Trophoblast cell (in vitro differentiated cells and primary cell): Measurements from ENCODE around the gene SLIT1.

Experiments used
- DNase-seq, 2 donors: peaks; one replicate each; pipeline ENCODE4 v3.0.0-alpha.2; 2016
- H2AFZ ChIP-seq: 2 replicates; pipeline ENCODE4 v1.6.1; 2013; ENCODE audit warnings: low read length, moderate library complexity, mild to moderate bottlenecking; ENCODE audit not compliant: insufficient read depth, poor library complexity
- H2AK5ac ChIP-seq: 2 replicates; pipeline ENCODE4 v1.6.1; 2013; ENCODE audit warnings: mild to moderate bottlenecking, low read length
- H2BK120ac ChIP-seq: 2 replicates; pipeline ENCODE4 v1.6.1; 2013; ENCODE audit warnings: low read length, mild to moderate bottlenecking, moderate library complexity; ENCODE audit not compliant: insufficient read depth, poor library complexity
- H2BK12ac ChIP-seq: 2 replicates; pipeline ENCODE4 v1.6.1; 2013; ENCODE audit warnings: mild to moderate bottlenecking, low read length, moderate library complexity
- H2BK5ac ChIP-seq: 2 replicates; pipeline ENCODE4 v1.6.1; 2013; ENCODE audit warnings: low read length, low read depth, moderate library complexity, mild to moderate bottlenecking; ENCODE audit not compliant: poor library complexity
- H3K14ac ChIP-seq: 2 replicates; pipeline ENCODE4 v1.6.1; 2013; ENCODE audit warnings: mild to moderate bottlenecking, low read length
- H3K18ac ChIP-seq: 2 replicates; pipeline ENCODE4 v1.6.1; 2013; ENCODE audit warnings: mild to moderate bottlenecking, low read length
- H3K23ac ChIP-seq: 2 replicates; pipeline ENCODE4 v1.6.1; 2013; ENCODE audit warnings: low read length
- H3K27ac ChIP-seq: 2 replicates; pipeline ENCODE4 v1.5.1; 2013; ENCODE audit warnings: low read depth, mild to moderate bottlenecking, inconsistent platforms, low read length, moderate library complexity
- H3K27me3 ChIP-seq: 2 replicates; pipeline ENCODE4 v1.6.1; 2013; ENCODE audit warnings: inconsistent platforms, mild to moderate bottlenecking, low read length, moderate library complexity; ENCODE audit not compliant: insufficient read depth
- H3K36me3 ChIP-seq, 2 experiments: 1 replicate in 1 of 2; 2 replicates in 1 of 2; pipeline ENCODE4 v1.6.1; 2013; ENCODE audit warnings: low read length in 2 of 2, mild to moderate bottlenecking in 2 of 2, moderate library complexity in 1 of 2; ENCODE audit not compliant: insufficient read depth in 2 of 2, control insufficient read depth in 1 of 2
- H3K4ac ChIP-seq: 2 replicates; pipeline ENCODE4 v1.6.1; 2013; ENCODE audit warnings: low read depth, mild to moderate bottlenecking, low read length, moderate library complexity
- H3K4me1 ChIP-seq, 2 experiments: 1 replicate in 1 of 2; 2 replicates in 1 of 2; pipeline ENCODE4 v1.6.1; 2013; ENCODE audit warnings: low read length in 2 of 2, mild to moderate bottlenecking in 2 of 2, moderate library complexity in 1 of 2; ENCODE audit not compliant: insufficient read depth in 2 of 2, control insufficient read depth in 1 of 2
- H3K4me2 ChIP-seq: 2 replicates; pipeline ENCODE4 v1.6.1; 2013; ENCODE audit warnings: inconsistent platforms, mild to moderate bottlenecking, low read length, moderate library complexity
- H3K4me3 ChIP-seq: 2 replicates; pipeline ENCODE4 v1.5.1; 2013; ENCODE audit warnings: mild to moderate bottlenecking, low read depth, low read length, inconsistent platforms
- H3K79me1 ChIP-seq: one replicate; pipeline ENCODE4 v1.6.1; 2013; ENCODE audit warnings: low read length
- H3K79me2 ChIP-seq: 2 replicates; pipeline ENCODE4 v1.6.1; 2013; ENCODE audit warnings: low read length, mild to moderate bottlenecking; ENCODE audit not compliant: control insufficient read depth, insufficient read depth, poor library complexity
- H3K9ac ChIP-seq: 2 replicates; pipeline ENCODE4 v1.6.1; 2013; ENCODE audit warnings: mild to moderate bottlenecking, low read length
- H3K9me3 ChIP-seq: 2 replicates; pipeline ENCODE4 v1.6.1; 2013; ENCODE audit warnings: low read depth, mild to moderate bottlenecking, control low read depth, inconsistent platforms, low read length; ENCODE audit not compliant: insufficient read depth
- H4K12ac ChIP-seq: 2 replicates; pipeline ENCODE4 v1.6.1; 2013; ENCODE audit warnings: low read depth, mild to moderate bottlenecking, low read length, moderate library complexity
- H4K8ac ChIP-seq: 2 replicates; pipeline ENCODE4 v1.6.1; 2013; ENCODE audit warnings: low read depth, mild to moderate bottlenecking, low read length, moderate library complexity
- H4K91ac ChIP-seq: one replicate; pipeline ENCODE4 v1.6.1; 2013; ENCODE audit warnings: low read depth, mild to moderate bottlenecking, low read length, moderate library complexity
- WGBS: extraction: QIAGEN DNeasy Blood & Tissue Kit; methylation state at CpG from one replicate; pipeline ENCODE4 v1.1.7; 2013; ENCODE audit warnings: missing lambda C conversion rate; ENCODE audit not compliant: insufficient read length, insufficient coverage; ENCODE audit errors: extremely low coverage; 5-methylcytosine and 5-hydroxymethylcytosine counted together

SLIT1 gene

DNA sequence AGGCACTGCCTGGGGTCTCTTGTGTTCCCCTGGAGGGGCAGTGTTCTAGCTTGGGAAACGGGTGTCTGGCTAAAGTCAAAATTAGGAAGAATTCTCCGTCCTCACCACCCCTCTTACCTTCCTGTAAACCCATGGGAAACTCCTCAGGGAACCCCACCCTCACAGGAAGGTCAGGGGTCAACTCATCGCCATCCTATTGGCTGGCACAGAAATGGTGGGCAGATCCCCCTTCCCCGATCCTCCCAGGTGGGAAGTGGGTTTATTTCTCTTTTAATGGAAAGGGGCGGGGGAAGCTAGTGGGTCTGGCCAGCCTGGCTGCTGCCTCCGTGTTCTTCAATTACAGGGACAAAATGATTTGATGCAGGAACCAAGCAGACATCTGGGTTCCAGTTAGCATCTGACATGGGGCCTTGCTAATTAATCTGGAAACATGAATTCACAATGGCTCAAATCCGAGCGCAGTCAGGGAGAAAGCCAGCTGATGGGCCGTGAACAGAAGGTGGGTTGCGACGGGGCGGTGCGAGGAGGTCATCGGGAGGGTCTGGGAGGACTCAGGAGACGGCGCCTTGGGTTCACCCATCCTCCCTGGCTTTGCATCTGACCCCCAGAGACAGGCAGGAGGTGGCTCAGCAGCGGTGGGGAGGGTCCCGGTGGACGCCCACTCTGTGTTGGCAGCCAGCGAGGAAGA lies 66.6 kb downstream of the SLIT1 start:
- Histone ChIP-seq H3K36me3 (no peaks in the 10 kb centered on the region), H2AFZ (no peak overlapping the region), H3K27me3 (no peaks in the 10 kb centered on the region), H3K4me2 (no peak overlapping the region), H3K9me3 (peaks cover 2% of the 10 kb centered on the region), H3K9ac (no peak overlapping the region), H3K4ac (no peak overlapping the region), H3K23ac (no peak overlapping the region), H2BK120ac (no peak overlapping the region), H4K91ac (no peak overlapping the region), H3K27ac (no peak overlapping the region), H3K4me1 (no peaks in the 10 kb centered on the region), H4K8ac (no peak overlapping the region), H3K79me2 (no peaks in the 10 kb centered on the region), H3K79me1 (no peaks in the 10 kb centered on the region), H3K4me3 (no peak overlapping the region), H3K18ac (no peak overlapping the region), H2AK5ac (no peak overlapping the region), H2BK5ac (no peak overlapping the region), H4K12ac (no peak overlapping the region), H2BK12ac (no peak overlapping the region), H3K14ac (no peak overlapping the region)
- no CpG with 5 or more reads among the region's 20 CpGs for WGBS
- no peak for DNase-seq

GRCh38 chr10:97117372-97117771 lies 68.4 kb downstream of the SLIT1 start:
- Histone ChIP-seq H3K79me2 (no peaks in the 10 kb centered on the region), H3K18ac (no peak overlapping the region), H2AK5ac (no peak overlapping the region), H3K4me2 (no peak overlapping the region), H2BK5ac (no peak overlapping the region), H4K12ac (no peak overlapping the region), H3K9ac (no peak overlapping the region), H2BK120ac (no peak overlapping the region), H4K91ac (no peak overlapping the region), H3K36me3 (no peaks in the 10 kb centered on the region), H3K23ac (no peak overlapping the region), H3K27me3 (no peaks in the 10 kb centered on the region), H3K27ac (no peak overlapping the region), H3K4me1 (no peaks in the 10 kb centered on the region), H2BK12ac (no peak overlapping the region), H3K4me3 (no peak overlapping the region), H3K4ac (no peak overlapping the region), H4K8ac (no peak overlapping the region), H3K14ac (no peak overlapping the region), H2AFZ (no peak overlapping the region), H3K79me1 (no peaks in the 10 kb centered on the region), H3K9me3 (peaks cover 2% of the 10 kb centered on the region)
- WGBS = no CpG with 5 or more reads among the region's 3 CpGs
- peak in 1 of 2 donors; percentile 20 for DNase-seq

DNA sequence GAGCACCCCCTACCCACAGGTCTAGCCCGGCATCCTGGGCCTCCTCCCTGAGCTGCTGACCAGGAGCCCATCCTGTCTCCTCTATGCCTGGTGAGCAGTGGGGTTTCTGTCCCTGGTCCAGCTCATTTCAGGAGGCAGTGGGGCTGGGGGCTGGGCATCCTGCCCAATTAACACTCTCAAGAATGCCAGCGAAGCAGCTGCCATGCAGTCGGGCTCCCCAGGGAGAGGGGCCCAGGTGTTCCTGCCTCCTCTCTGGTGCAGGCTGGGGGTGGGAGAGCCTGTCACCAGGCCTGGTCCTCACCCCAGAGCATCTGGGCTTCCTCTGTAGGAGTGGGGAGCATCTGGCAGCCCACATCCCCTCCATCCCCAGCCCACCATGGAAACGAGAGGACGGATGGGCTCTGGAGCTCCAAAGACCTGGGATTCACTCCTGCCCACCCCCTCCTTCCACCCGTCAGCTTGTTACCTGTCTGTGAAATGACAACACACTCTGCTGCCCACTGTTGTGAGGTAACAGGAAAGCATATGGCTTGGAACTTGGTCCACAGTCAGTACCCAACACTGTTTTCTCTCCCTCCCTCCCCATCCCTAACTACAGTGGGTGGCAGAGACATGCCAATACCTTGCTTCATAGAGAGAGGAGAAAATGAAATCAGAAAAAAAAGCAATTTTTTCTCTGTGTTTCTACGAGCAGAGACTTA lies 69.1 kb downstream of the SLIT1 start:
- Histone ChIP-seq H3K9me3 (peaks cover 2% of the 10 kb centered on the region), H4K12ac (no peak overlapping the region), H3K14ac (no peak overlapping the region), H3K36me3 (no peaks in the 10 kb centered on the region), H3K4me2 (no peak overlapping the region), H3K27me3 (no peaks in the 10 kb centered on the region), H3K79me2 (no peaks in the 10 kb centered on the region), H2AFZ (no peak overlapping the region), H3K4ac (no peak overlapping the region), H3K23ac (no peak overlapping the region), H3K4me3 (no peak overlapping the region), H2BK120ac (no peak overlapping the region), H4K8ac (no peak overlapping the region), H2BK12ac (no peak overlapping the region), H3K18ac (no peak overlapping the region), H2BK5ac (no peak overlapping the region), H3K27ac (no peak overlapping the region), H4K91ac (no peak overlapping the region), H3K79me1 (no peaks in the 10 kb centered on the region), H3K9ac (no peak overlapping the region), H2AK5ac (no peak overlapping the region), H3K4me1 (no peaks in the 10 kb centered on the region)
- DNase-seq = no peak
- WGBS = no CpG with 5 or more reads among the region's 7 CpGs

DNA sequence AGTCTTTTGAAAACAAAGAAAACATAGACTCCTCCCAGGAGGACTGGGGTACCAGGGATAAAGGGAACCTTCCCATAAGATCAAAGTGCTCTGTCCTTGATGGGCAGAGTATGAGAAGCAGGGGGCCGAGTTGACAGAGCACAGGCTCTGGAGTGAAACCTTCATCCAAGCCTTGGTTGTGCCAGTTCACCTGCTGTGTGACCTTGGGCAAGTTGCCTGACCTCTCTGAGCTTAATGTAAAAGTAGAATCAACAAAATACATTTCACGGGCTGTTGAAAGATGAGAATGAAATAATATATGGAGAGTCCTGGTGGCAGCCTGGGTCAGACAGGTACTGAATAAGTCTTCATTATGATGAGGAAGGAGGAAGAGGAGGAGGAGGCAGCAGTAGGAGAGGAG lies 69.9 kb downstream of the SLIT1 start:
- H3K4me1 ChIP-seq = no peaks in the 10 kb centered on the region
- peaks cover 2% of the 10 kb centered on the region for H3K9me3 ChIP-seq
- no peak overlapping the region for H2AFZ ChIP-seq
- no peak overlapping the region for H3K27ac ChIP-seq
- H3K4me3 ChIP-seq = no peak overlapping the region
- no CpG with 5 or more reads among the region's 2 CpGs for WGBS
- no peak for DNase-seq
- H3K79me2 ChIP-seq = no peaks in the 10 kb centered on the region
- H3K4me2 ChIP-seq = no peak overlapping the region
- no peak overlapping the region for H2BK12ac ChIP-seq
- no peak overlapping the region for H3K18ac ChIP-seq
- H3K9ac ChIP-seq = no peak overlapping the region
- no peak overlapping the region for H3K4ac ChIP-seq
- no peaks in the 10 kb centered on the region for H3K79me1 ChIP-seq
- no peak overlapping the region for H2AK5ac ChIP-seq
- H3K27me3 ChIP-seq = no peaks in the 10 kb centered on the region
- H3K14ac ChIP-seq = no peak overlapping the region
- H4K12ac ChIP-seq = no peak overlapping the region
- H4K8ac ChIP-seq = no peak overlapping the region
- H3K36me3 ChIP-seq = no peaks in the 10 kb centered on the region
- H4K91ac ChIP-seq = no peak overlapping the region
- H2BK120ac ChIP-seq = no peak overlapping the region
- H2BK5ac ChIP-seq = no peak overlapping the region
- H3K23ac ChIP-seq = no peak overlapping the region
